ENCODE measurements around the gene PDK1. TPM values are rescaled to one million over a fixed set of nuclear protein-coding genes. Genes with fewer than 3 reads are reported as not detected.
"Not testable (repeated sequence)": the region's sequence is repeated elsewhere in the genome, so short reads cannot be mapped to it uniquely, and the experiment has no call there.

PDK1 gene
- total RNA-seq, 1 donor, result 9.2 TPM

- DNase-seq (ENCODE audit: low read depth in 2 of 3, low spot score in 2 of 3), result not testable (repeated sequence)
Measured at GRCh38 chr2:172591386-172591785, 35.5 kb downstream of the PDK1 start.

DNA sequence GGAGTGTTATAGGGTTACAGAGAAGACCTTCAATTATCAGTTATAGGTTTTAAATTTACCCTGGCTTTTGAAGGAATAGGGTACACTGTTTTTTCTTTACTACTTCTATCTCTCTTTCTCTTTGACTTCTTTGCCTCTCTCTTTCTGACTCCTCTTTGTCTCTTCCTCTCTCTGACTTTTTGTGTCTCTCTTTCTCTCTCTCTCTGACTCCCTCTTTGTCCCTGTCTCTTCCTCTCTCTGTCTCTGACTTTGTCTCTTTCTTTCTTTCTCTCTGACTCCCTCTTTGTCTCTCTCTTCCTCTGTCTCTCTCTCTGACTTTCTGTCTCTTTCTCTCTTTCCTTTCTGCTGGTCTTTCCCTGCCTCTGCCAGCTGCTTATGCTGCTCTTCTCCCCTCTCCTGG, 36.3 kb downstream of the PDK1 start:
- DNase-seq (ENCODE audit: low read depth in 2 of 3, low spot score in 2 of 3), result not testable (repeated sequence)

DNA sequence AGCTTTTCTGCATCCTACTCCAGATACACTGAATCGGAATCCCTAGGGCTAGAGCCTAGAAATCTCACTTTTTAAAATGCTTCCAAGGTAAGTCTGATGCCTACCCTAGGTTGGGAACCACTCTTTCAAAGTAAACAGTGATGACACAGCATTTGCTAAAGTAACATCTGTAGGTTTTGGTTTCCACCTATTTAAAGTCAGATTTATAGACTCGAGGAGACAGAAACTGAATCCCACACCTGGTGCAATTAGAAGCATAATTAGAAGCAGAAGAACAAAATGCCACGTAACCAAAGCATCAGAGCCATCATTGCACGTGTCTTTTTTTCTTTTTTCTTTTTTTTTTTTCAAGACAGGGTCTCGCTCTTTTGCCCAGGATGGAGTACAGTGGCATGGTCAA, 40.9 kb downstream of the PDK1 start:
- DNase-seq (ENCODE audit: low read depth in 2 of 3, low spot score in 2 of 3), result no peak

GRCh38 chr2:172597176-172597842, 41.4 kb downstream of the PDK1 start:
- DNase-seq (ENCODE audit: low read depth in 2 of 3, low spot score in 2 of 3), result no peak

- no peak for DNase-seq (ENCODE audit: low read depth in 2 of 3, low spot score in 2 of 3)
Measured at GRCh38 chr2:172599947-172600346, 44.1 kb downstream of the PDK1 start.

GRCh38 chr2:172600557-172601008, 44.7 kb downstream of the PDK1 start:
- no peak for DNase-seq (ENCODE audit: low read depth in 2 of 3, low spot score in 2 of 3)

DNA sequence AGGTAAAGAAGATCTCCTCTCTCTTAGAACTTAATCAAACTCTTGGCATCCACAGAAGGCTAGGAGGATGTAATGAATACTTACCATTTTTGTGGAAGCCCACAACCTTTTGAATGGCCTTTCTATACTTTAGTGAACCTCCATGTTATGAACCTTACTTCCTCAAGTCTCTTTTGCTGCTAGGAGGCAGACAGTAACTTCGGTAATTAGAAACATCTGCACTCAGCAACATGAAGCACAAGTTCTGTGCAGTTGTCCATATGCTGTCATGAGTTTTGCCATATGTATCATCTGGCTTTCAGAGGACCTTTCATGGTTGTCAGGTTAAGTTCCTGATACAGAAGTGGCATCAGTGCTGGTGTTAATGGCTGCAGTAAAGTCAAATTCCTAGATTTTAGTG, 50.4 kb downstream of the PDK1 start:
- DNase-seq (ENCODE audit: low read depth in 2 of 3, low spot score in 2 of 3), result no peak

DNA sequence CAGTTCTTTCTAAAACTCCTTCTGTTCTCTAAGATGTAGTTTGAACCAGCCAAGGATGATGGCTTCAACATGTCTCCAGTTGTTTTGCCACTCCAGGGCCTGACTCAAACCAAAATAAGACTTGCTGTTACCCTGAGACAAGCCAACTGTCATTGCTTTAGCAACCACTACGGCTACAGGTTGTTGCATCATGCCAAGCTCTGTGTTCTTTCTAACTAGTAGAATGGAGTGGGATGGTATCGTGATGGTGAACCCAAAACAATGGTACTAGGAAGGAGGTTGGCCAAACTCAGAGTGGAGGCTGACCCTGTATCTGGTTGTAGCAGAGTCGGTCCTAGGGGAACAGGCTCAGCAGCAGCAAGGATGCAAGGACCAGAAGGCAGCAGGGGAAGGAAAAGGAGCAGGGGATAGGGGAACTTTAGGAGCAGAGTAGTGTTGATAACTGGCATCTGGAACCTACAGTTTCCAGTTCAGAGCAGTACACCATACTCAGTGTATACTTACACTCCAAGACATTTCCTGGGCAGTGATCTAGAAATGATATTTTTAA, 51.6 kb downstream of the PDK1 start:
- no peak for DNase-seq (ENCODE audit: low read depth in 2 of 3, low spot score in 2 of 3)

- DNase-seq (ENCODE audit: low read depth in 2 of 3, low spot score in 2 of 3), result no peak
Measured at GRCh38 chr2:172609488-172609887, 53.6 kb downstream of the PDK1 start.

DNA sequence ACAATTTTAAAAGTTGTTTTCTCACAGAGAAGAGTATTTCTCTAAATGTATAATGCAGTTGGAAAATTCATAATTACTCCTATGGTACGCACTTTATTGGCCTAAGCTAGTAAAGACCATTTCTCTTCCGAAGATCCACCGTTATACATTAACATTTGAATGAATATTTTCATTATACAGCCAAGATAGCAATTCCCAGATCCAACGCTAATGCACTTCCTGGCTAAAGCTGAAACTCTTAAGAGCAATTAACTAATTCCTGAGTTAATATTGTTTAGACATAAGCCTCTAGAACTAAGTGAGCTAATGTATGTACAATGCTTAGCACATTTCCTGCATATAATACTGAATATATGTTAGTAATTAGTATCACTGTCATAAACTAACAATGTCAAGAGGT, 56.2 kb downstream of the PDK1 start:
- no peak for DNase-seq (ENCODE audit: low read depth in 2 of 3, low spot score in 2 of 3)

- DNase-seq (ENCODE audit: low read depth in 2 of 3, low spot score in 2 of 3), result no peak
Measured at GRCh38 chr2:172613040-172613439, 57.1 kb downstream of the PDK1 start.

GRCh38 chr2:172613615-172614231, 57.8 kb downstream of the PDK1 start:
- no peak for DNase-seq (ENCODE audit: low read depth in 2 of 3, low spot score in 2 of 3)

- no peak for DNase-seq (ENCODE audit: low read depth in 2 of 3, low spot score in 2 of 3)
Measured at GRCh38 chr2:172614932-172615331, 59.0 kb downstream of the PDK1 start.

DNA sequence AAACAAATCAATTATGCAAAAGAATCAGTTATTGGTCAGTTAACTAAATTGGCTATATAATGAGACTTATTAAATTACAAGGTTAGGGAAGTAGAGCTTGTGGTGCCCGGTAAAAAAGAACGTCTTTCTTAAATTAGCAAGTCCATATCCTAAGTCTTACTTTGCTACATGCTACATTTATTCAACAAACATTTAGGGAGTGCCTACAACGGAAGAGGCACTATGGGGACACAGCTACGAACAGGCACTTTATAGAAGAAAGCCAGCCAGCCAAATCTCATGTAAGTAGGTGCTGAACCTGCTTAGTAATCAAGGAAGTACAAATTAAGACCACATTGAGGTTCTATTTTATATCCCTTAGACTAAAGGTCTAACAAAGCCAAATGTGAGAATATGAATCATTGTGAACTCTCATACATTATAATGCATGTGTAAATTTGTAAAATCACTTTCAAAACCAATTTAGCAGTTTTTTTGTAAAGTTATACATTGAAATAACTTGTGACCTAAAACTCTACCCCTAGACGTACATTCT, 59.9 kb downstream of the PDK1 start:
- DNase-seq (ENCODE audit: low read depth in 2 of 3, low spot score in 2 of 3), result no peak

DNA sequence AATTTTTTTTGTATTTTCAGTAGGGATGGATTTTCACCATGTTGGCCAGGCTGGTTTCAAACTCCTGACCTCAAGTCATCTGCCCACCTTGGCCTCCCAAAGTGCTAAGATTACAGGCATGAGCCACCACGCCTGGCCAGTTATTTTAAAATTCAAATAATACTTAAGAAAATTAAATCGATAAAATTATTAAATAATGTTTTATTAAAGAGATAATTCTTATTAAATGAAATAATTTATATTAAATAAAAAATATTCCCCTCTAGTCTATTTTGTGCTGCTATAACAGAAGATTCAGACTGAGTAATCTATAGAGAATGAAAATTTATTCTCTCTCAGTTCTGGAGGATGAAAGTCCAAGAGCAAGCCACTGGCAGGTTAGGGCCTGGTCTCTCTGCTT, 61.2 kb downstream of the PDK1 start:
- DNase-seq (ENCODE audit: low read depth in 2 of 3, low spot score in 2 of 3), result no peak

- DNase-seq (ENCODE audit: low read depth in 2 of 3, low spot score in 2 of 3), result no peak
Measured at GRCh38 chr2:172623249-172623965, 67.5 kb downstream of the PDK1 start.

- DNase-seq (ENCODE audit: low read depth in 2 of 3, low spot score in 2 of 3), result no peak
Measured at GRCh38 chr2:172624996-172625395, 69.1 kb downstream of the PDK1 start.

GRCh38 chr2:172627181-172627580, 71.3 kb downstream of the PDK1 start:
- DNase-seq (ENCODE audit: low read depth in 2 of 3, low spot score in 2 of 3), result no peak

GRCh38 chr2:172628085-172628484, 72.2 kb downstream of the PDK1 start:
- no peak for DNase-seq (ENCODE audit: low read depth in 2 of 3, low spot score in 2 of 3)

GRCh38 chr2:172629586-172629985, 73.7 kb downstream of the PDK1 start:
- no peak for DNase-seq (ENCODE audit: low read depth in 2 of 3, low spot score in 2 of 3)

- no peak for DNase-seq (ENCODE audit: low read depth in 2 of 3, low spot score in 2 of 3)
Measured at GRCh38 chr2:172630181-172630580, 74.3 kb downstream of the PDK1 start.

Data from hematopoietic multipotent progenitor cell (in vitro differentiated cells).